Effector memory CD4-positive, alpha-beta T cell (primary cell): ENCODE data around the gene PATJ.
"Not testable (repeated sequence)": the region's sequence is repeated elsewhere in the genome, so short reads cannot be mapped to it uniquely, and the experiment has no call there.

Source experiments
- DNase-seq, 3 donors: peaks; one replicate each; pipeline ENCODE4 v3.0.0-alpha.2; 2020
- H3K27ac ChIP-seq: 2 replicates; pipeline ENCODE4 v1.7.0; 2013; ENCODE audit warnings: mild to moderate bottlenecking, low read length, moderate library complexity; ENCODE audit not compliant: insufficient read depth, poor library complexity, severe bottlenecking
- H3K27me3 ChIP-seq: replicated peaks from 2 replicates; pipeline ENCODE4 v1.7.0; 2013; ENCODE audit warnings: mild to moderate bottlenecking, low read length; ENCODE audit not compliant: insufficient read depth, control insufficient read depth, poor library complexity, severe bottlenecking
- H3K36me3 ChIP-seq: 2 replicates; pipeline ENCODE4 v1.7.0; 2013; ENCODE audit warnings: mild to moderate bottlenecking, low read length, moderate library complexity; ENCODE audit not compliant: control insufficient read depth, insufficient read depth
- H3K4me1 ChIP-seq: 2 replicates; pipeline ENCODE4 v1.7.0; 2013; ENCODE audit warnings: low read length, mild to moderate bottlenecking; ENCODE audit not compliant: control insufficient read depth, insufficient read depth, poor library complexity, severe bottlenecking
- H3K4me3 ChIP-seq: 2 replicates; pipeline ENCODE4 v1.7.0; 2013; ENCODE audit warnings: low read length, low read depth, mild to moderate bottlenecking; ENCODE audit not compliant: insufficient read depth, poor library complexity, severe bottlenecking
- H3K9me3 ChIP-seq: 2 replicates; pipeline ENCODE4 v1.7.0; 2013; ENCODE audit warnings: mild to moderate bottlenecking, low read length, moderate library complexity; ENCODE audit not compliant: control insufficient read depth

The PATJ gene

DNA sequence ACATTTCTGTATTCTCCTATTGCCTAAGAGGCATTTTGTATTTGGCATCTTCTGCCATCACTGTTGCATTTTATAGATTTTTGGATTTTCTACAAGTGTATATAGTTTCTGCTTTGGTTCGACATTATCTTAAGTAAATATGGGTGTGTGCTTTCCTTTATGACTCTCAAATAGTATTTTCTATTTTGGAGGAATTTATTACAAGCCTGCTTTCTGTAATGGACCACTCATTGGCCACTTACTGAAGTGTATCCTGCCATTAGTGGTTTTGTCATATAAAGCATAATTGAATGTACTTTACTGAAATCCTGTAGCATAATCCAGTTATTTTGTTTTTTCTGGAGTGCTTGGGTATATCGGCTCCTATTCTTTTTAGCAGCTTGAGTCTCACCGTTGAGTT lies 184.3 kb downstream of the PATJ start:
- no peaks in the 10 kb centered on the region for H3K9me3 ChIP-seq
- H3K27ac ChIP-seq = no peak overlapping the region
- H3K36me3 ChIP-seq = no peaks in the 10 kb centered on the region
- no peak for DNase-seq
- H3K27me3 ChIP-seq = no peaks in the 10 kb centered on the region
- no peak overlapping the region for H3K4me3 ChIP-seq
- H3K4me1 ChIP-seq = no peaks in the 10 kb centered on the region

DNA sequence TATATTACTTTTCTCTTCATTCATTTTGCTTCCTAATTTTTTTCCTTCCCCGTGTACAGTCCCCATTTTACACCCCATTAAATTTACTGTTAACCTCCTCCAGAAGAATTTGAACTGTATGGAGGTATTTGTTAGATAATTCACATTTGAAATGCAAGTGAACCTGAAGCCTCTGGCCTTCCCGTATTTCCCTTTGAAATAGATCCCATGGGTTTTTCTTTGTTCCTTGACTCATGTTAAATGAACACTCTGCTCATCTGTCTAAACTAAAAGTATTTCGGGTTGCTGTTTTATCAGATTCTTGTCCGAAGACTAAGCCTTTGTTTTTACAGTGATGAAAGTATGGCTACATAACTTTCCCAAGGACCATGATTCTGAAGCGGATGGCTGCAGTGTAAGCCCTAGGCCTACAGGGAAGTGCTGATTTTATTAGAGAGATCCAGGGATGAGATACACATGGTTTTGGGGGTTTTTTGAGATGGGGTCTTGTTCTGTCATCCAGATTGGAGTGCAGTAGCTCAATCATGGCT lies 187.9 kb downstream of the PATJ start:
- Histone ChIP-seq H3K9me3 (no peaks in the 10 kb centered on the region), H3K4me3 (no peak overlapping the region), H3K27me3 (no peaks in the 10 kb centered on the region), H3K4me1 (no peaks in the 10 kb centered on the region), H3K27ac (no peak overlapping the region), H3K36me3 (no peaks in the 10 kb centered on the region)
- DNase-seq = no peak

DNA sequence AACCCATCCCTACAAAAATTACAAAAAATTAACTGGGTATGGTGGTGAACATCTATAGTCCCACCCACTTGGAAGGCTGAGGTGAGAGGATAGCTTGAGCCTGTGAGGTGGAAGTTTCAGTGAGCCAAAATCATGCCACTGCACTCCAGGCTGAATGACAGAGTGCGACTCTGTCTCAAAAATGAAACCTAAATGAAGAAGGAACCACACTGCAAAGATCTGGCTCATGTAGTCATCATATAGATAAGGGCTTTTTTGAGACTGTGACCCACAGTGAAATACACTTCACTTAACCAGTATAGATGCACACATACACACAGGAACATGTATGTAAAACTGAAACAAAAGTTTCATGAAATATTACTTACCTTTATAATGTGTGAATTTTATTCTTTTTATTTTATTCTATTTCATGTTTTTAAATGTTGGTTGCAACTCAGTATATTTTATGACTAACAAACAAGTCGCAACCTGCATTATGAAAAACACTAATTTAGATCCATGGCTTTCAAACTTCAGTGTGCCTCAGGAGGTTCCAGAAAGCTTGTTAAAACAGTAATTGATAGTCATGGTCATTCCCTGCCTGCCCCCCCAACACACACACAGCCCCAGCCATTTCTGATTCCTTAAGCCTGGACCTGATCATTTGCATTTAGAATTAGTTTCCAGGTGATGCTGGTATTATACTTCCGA lies 189.5 kb downstream of the PATJ start:
- Histone ChIP-seq H3K27ac (no peak overlapping the region), H3K4me1 (no peaks in the 10 kb centered on the region), H3K27me3 (no peaks in the 10 kb centered on the region), H3K36me3 (peaks cover 4% of the 10 kb centered on the region), H3K9me3 (no peaks in the 10 kb centered on the region), H3K4me3 (no peak overlapping the region)
- DNase-seq = no peak

DNA sequence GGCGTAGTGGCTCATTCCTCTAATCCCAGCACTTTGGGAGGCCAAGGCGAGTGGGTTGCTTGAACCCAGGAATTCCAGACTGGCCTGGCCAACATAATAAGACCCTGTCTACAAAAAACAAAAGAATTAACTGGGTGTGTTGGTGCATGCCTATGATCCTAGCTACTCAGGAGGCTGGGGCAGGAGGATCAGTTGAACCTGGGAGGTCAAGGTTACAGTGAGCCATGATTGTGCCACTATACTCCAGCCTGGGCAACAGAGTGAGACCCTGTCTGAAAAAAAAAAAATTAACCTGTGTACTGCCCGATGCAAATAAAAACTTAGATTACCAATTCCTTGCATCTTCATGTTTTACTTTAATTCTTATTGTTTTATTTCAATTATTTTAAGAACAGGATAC lies 193.2 kb downstream of the PATJ start:
- no peak for DNase-seq
- H3K27me3 ChIP-seq = no peaks in the 10 kb centered on the region

DNA sequence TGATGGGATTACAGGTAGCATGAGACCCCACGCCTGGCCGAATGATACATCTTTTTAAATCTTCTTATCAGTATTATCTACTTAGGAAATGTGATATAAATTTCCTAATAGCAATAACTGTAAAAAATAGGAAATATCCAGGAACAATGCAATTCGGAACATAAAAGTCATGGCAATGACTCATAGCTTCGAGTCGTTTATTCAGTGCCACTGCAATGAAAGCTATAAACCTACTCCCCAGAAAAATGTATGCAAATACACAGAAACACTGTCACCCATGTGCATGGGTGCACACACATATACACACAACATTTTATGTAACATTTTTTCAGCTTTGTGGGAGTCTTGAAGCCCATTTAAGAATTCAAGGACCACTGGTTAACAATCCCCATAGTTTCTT lies 194.6 kb downstream of the PATJ start:
- DNase-seq = no peak
- no peaks in the 10 kb centered on the region for H3K4me1 ChIP-seq
- no peak overlapping the region for H3K27ac ChIP-seq
- H3K27me3 ChIP-seq = no peaks in the 10 kb centered on the region
- H3K4me3 ChIP-seq = no peak overlapping the region
- no peaks in the 10 kb centered on the region for H3K9me3 ChIP-seq
- peaks cover 4% of the 10 kb centered on the region for H3K36me3 ChIP-seq

More for the DNA sequence above, 193.2 kb downstream of the PATJ start:
- no peak overlapping the region for H3K27ac ChIP-seq
- no peak overlapping the region for H3K4me3 ChIP-seq
- peaks cover 4% of the 10 kb centered on the region for H3K36me3 ChIP-seq
- H3K9me3 ChIP-seq = no peaks in the 10 kb centered on the region
- no peaks in the 10 kb centered on the region for H3K4me1 ChIP-seq

DNA sequence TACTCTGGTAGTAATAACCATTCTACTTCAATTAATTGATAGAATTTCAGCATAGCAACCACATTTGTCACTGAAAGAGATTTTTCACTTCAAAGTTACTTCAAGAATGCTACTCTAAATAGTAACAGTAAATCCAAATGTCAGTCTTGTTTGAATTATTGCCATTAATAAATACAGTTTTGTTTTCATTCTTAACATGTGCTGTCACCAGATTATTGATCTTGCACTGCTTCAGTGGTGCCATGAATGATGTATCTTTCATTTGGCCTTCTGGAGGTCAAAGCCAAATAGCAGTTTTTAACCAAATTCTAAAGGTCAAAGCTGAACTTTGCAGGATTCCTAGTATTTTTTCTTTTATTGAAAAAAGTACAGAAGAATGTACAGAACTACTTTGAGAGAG lies 199.5 kb downstream of the PATJ start:
- H3K4me1 ChIP-seq = no peaks in the 10 kb centered on the region
- DNase-seq = no peak
- no peaks in the 10 kb centered on the region for H3K9me3 ChIP-seq
- H3K36me3 ChIP-seq = no peaks in the 10 kb centered on the region
- no peaks in the 10 kb centered on the region for H3K27me3 ChIP-seq
- no peak overlapping the region for H3K27ac ChIP-seq
- no peak overlapping the region for H3K4me3 ChIP-seq

DNA sequence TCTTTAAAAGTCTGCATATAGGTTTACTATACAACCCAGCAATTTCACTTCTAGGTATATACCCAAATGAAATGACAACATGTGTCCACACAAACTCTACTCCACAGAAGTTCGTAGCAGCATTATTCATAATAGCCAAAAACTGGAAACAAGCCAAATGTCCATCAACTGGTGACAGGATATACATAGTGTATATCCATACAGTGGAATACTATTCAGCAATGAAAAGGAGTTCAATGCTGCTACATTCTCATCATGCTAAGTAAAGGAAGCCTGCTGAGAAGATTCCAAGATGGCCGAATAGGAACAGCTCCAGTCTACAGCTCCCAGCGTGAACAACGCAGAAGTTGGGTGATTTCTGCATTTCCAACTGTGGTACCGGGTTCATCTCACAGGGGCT lies 200.6 kb downstream of the PATJ start:
- Histone ChIP-seq H3K27me3 (no peaks in the 10 kb centered on the region), H3K36me3 (no peaks in the 10 kb centered on the region), H3K9me3 (no peaks in the 10 kb centered on the region), H3K4me1 (no peaks in the 10 kb centered on the region), H3K4me3 (no peak overlapping the region), H3K27ac (no peak overlapping the region)
- DNase-seq = no peak

DNA sequence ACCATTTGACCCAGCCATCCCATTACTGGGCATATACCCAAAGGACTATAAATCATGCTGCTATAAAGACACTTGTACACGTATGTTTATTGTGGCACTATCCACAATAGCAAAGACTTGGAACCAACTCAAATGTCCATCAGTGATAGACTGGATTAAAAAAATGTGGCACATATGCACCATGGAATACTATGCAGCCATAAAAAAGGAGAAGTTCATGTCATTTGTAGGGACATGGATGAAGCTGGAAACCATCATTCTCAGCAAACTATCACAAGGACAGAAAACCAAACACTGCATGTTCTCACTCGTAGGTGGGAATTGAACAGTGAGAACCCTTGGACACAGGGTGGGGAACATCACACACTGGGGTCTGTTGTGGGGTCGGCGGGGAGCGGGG lies 206.4 kb downstream of the PATJ start:
- not testable (repeated sequence) for H3K4me1 ChIP-seq, H3K9me3 ChIP-seq, H3K4me3 ChIP-seq, H3K27ac ChIP-seq, H3K36me3 ChIP-seq, DNase-seq, H3K27me3 ChIP-seq

DNA sequence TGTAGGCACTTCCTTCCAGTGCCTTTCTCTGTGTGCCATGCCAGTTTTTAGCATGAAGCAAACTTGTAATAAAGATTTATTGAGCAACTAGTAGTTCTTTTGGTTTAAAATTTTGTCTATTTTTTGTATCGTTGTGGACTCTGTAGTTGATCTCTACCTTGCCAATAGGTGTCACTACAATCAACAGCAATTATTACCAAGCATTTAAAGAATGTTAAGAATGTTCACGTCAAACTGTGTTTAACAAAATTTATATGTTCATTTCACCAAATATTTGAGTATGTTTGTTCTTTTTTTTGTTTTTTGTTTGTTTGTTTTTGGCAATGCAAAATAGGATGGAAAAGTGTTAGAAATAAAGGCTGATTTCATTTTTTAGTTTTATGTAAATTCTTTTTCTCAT lies 208.1 kb downstream of the PATJ start:
- no peak for DNase-seq
- Histone ChIP-seq H3K27me3 (no peaks in the 10 kb centered on the region), H3K4me3 (no peak overlapping the region), H3K4me1 (no peaks in the 10 kb centered on the region), H3K36me3 (no peaks in the 10 kb centered on the region), H3K27ac (no peak overlapping the region), H3K9me3 (no peaks in the 10 kb centered on the region)

DNA sequence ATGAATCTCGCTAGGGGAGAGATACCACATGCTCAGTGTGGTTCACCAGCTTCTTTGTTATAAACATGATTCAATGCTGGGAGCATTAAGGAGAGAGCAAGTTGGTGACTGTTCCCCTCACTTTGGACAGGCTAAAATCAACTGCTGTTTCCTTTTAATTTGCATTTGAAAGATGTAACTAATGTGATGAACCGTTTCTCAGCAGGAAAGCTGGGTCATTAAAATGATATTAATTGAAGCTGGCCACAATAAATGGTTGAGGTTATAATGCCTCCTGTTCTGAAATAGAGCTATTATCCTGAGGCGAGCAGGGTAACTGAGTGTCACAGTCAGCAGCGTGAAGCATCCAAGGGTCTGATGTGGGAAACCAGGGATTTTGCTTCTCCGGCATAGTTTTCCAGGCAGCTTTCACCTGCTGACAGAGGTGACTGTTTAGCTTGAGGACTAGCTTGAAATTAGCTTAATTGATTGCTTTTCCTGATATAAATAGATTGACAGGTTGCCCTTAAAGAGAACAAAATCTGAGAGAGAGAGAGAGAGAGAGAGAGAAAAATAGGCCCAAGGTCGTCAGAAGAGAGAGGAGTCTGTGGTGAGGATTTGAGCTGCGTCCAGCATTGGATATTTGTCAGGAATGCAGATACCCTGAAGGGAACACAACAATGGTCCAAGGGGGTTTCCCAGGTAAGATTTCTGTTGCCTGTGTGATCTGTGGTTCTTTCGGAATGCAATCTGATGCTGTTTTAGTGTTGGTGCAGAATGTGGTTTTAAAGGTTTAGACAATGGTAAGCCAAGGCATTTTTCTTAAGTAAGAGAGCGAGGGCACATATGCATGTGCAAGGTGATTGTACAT lies 209.7 kb downstream of the PATJ start:
- no peaks in the 10 kb centered on the region for H3K27me3 ChIP-seq
- DNase-seq = no peak
- no peak overlapping the region for H3K27ac ChIP-seq
- H3K4me1 ChIP-seq = no peaks in the 10 kb centered on the region
- no peak overlapping the region for H3K4me3 ChIP-seq
- no peaks in the 10 kb centered on the region for H3K9me3 ChIP-seq
- no peaks in the 10 kb centered on the region for H3K36me3 ChIP-seq
